Esophagus (tissue), 2 donors: ENCODE data around the gene DLST. TPM values are rescaled to one million over a fixed set of nuclear protein-coding genes. Genes with fewer than 3 reads are reported as not detected.

Source experiments
- H3K27ac ChIP-seq, 2 donors: one replicate each; pipeline ENCODE4 v1.5.1; 2013; ENCODE audit warnings: low read depth in 2 of 2, mild to moderate bottlenecking in 2 of 2, inconsistent platforms in 1 of 2, low read length in 1 of 2, moderate library complexity in 1 of 2
- H3K27me3 ChIP-seq, 2 donors: one replicate each; pipeline ENCODE4 v1.6.1; 2013; ENCODE audit warnings: low read length in 2 of 2, control low read depth in 1 of 2, mild to moderate bottlenecking in 1 of 2; ENCODE audit not compliant: insufficient read depth in 2 of 2, control insufficient read depth in 1 of 2
- H3K36me3 ChIP-seq, 2 donors: one replicate each; pipeline ENCODE4 v1.6.1; 2013; ENCODE audit warnings: low read length in 1 of 2; ENCODE audit not compliant: control insufficient read depth in 2 of 2, insufficient read depth in 2 of 2
- H3K4me1 ChIP-seq, 2 donors: one replicate each; pipeline ENCODE4 v1.6.1; 2013; ENCODE audit warnings: low read length in 1 of 2; ENCODE audit not compliant: control insufficient read depth in 2 of 2, insufficient read depth in 2 of 2
- H3K4me3 ChIP-seq, 2 donors: one replicate each; pipeline ENCODE4 v1.5.1; 2013; ENCODE audit warnings: low read length in 2 of 2, mild to moderate bottlenecking in 2 of 2, low read depth in 1 of 2, moderate library complexity in 1 of 2
- H3K9me3 ChIP-seq, 2 donors: one replicate each; pipeline ENCODE4 v1.6.1; 2013; ENCODE audit warnings: mild to moderate bottlenecking in 2 of 2, low read depth in 1 of 2, low read length in 1 of 2, moderate library complexity in 1 of 2; ENCODE audit not compliant: control insufficient read depth in 2 of 2, insufficient read depth in 1 of 2
- WGBS, 2 donors: extraction: QIAGEN DNeasy Blood & Tissue Kit; methylation state at CpG; one replicate each; pipeline ENCODE4 v1.1.7; 2013; 5-methylcytosine and 5-hydroxymethylcytosine counted together
- polyA plus RNA-seq, 2 donors: library from polyadenylated mRNA; stranded (reverse); fragments of 200-250 nt; gene quantifications; one replicate each; pipeline ENCODE4 v1.2.3, GENCODE V29; 2013
- donor health status: healthy with polysubstance abuse.
- donor health status: Bipolar disorder and iron deficiency.

The DLST gene
- polyA plus RNA-seq, 2 donors = 31.0 to 56.5 TPM

DNA sequence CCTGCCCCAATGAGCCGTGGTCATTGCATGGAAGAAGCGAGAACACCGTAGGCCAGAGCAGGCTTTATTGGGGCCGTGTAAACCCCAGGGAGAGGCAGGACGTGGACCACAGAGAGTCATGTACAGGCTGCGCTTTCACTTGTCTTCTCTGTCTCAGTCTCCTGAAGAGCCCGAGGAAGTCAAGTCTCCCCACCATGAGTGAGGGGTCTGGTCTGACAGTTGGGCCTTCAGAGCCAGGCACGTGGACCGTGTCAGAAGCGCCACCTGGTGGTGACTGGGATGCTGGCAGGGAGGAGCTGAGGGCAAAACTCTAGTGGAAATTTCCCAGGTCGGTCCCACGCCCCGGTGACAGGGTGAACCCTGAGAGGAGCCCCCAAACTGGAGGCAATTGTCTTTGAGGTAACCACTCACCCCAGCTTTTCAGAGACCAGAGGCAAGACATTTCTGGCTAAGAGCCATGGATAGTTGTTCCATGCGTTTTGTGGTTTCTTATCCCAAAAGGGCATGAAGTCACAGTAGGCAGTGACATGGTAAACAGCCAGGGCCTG lies 24.0 kb downstream of the DLST start:
- peak overlapping the region in 1 of 2 donors; percentile 22 for H3K27ac ChIP-seq
- 41 to 43% methylated on average over 14 of the region's 14 CpGs for WGBS, 2 donors

DNA sequence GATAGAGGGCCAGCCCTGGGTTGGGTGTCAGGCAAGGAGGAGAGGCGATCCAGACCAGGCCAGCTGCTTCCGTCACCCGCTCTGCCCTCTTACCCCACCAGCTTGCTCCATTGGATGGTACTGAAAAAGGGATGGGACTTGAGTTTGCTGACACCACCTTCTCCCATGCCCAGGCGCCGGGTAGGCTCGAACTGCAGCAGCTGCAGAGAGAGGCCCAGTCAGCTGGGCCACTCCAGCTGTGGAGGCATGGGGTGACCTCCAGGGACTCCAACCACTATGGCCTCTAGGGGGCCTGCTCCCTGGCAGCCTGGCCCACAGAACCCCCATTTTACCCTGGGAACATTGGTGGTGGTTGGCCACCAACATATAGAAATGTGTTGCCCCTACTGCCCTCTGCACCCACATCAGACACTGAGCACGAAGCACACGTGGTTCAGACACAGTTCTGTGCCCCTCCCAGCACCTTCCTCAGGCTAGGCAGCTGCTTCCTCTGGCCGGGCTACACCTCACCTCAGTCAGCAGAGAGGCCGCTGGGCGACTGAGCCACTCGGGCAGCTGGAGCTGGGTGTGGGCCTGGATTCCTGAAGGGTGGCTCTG lies 25.3 kb downstream of the DLST start:
- Histone ChIP-seq H3K4me1 (peaks cover 7 to 18% of the 10 kb centered on the region in 2 donors), H3K4me3 (no peak overlapping the region), H3K36me3 (peaks cover 11 to 12% of the 10 kb centered on the region in 2 donors), H3K27me3 (no peaks in the 10 kb centered on the region), H3K9me3 (no peaks in the 10 kb centered on the region), H3K27ac (peak overlapping the region in 1 of 2 donors; percentile 26)
- WGBS, 2 donors = 67 to 76% methylated on average over 12 of the region's 12 CpGs

More for the DNA sequence above, 24.0 kb downstream of the DLST start:
- Histone ChIP-seq H3K27me3 (no peaks in the 10 kb centered on the region), H3K4me1 (peaks cover 4 to 8% of the 10 kb centered on the region in 2 donors), H3K9me3 (no peaks in the 10 kb centered on the region), H3K4me3 (no peak overlapping the region), H3K36me3 (peaks cover 18 to 20% of the 10 kb centered on the region in 2 donors)

DNA sequence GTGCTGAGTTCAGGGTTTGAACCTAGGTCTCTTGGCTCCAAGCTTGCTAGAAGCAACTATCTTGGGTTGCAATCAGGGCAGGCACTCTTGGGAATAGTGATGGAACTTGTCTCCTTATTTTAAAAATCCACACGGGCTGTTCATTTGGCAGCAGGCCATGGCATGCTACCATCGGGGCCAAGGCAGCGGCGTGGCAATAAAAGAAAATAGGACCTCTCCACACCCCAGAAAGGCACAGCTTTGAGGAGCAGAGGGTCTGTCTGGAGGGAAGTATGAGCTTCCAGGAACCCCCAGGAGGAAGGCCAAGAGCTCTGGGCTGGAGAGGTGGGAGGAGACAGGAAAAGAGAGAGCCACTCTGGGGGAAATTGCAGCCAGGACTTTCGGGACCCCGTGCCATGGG lies 26.0 kb downstream of the DLST start:
- Histone ChIP-seq H3K27me3 (no peaks in the 10 kb centered on the region), H3K4me3 (no peak overlapping the region), H3K4me1 (peaks cover 10 to 22% of the 10 kb centered on the region in 2 donors), H3K9me3 (no peaks in the 10 kb centered on the region), H3K36me3 (peaks cover 6 to 10% of the 10 kb centered on the region in 2 donors), H3K27ac (peak overlapping the region in 1 of 2 donors; percentile 26)
- 39 to 43% methylated on average over 6 of the region's 6 CpGs for WGBS, 2 donors

GRCh38 chr14:74908861-74909341 lies 27.2 kb downstream of the DLST start:
- Histone ChIP-seq H3K36me3 (peaks cover 0 to 4% of the 10 kb centered on the region in 2 donors), H3K4me1 (peaks cover 10 to 25% of the 10 kb centered on the region in 2 donors), H3K9me3 (no peaks in the 10 kb centered on the region), H3K27me3 (no peaks in the 10 kb centered on the region), H3K27ac (no peak overlapping the region), H3K4me3 (no peak overlapping the region)
- 71 to 75% methylated on average over 9 of the region's 9 CpGs for WGBS, 2 donors

DNA sequence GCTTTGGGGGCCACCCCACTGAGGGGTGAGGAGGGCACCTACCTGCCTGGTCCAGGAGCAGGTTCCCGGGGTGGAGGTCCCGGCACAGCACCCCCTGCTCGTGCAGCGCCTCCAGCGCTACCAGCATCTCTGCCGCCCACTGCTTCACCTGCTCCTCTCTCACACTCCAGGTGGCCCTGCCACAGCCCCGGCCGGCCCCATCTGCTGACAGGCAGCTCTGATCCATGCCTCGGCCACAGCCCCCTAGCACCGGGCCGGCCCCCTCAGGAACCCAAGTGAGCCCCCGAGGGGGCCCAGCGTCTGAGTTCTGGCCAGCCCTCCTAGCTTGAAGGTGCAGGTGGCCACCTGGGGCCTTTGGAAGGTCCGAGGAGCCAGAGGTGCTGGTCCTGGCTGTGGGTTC lies 27.8 kb downstream of the DLST start:
- Histone ChIP-seq H3K36me3 (peaks cover 0 to 4% of the 10 kb centered on the region in 2 donors), H3K4me3 (no peak overlapping the region), H3K4me1 (peaks cover 10 to 25% of the 10 kb centered on the region in 2 donors), H3K27me3 (no peaks in the 10 kb centered on the region), H3K9me3 (no peaks in the 10 kb centered on the region), H3K27ac (no peak overlapping the region)
- WGBS, 2 donors = 91 to 94% methylated on average over 14 of the region's 14 CpGs

GRCh38 chr14:74909911-74910310 lies 28.2 kb downstream of the DLST start:
- Histone ChIP-seq H3K27me3 (no peaks in the 10 kb centered on the region), H3K27ac (no peak overlapping the region), H3K4me3 (no peak overlapping the region), H3K9me3 (no peaks in the 10 kb centered on the region), H3K36me3 (peaks cover 0 to 4% of the 10 kb centered on the region in 2 donors), H3K4me1 (peaks cover 10 to 25% of the 10 kb centered on the region in 2 donors)
- 89 to 90% methylated on average over 10 of the region's 10 CpGs for WGBS, 2 donors

- Histone ChIP-seq H3K4me3 (no peak overlapping the region), H3K4me1 (peaks cover 10 to 25% of the 10 kb centered on the region in 2 donors), H3K27ac (peak overlapping the region in 1 of 2 donors; percentile 42), H3K27me3 (no peaks in the 10 kb centered on the region), H3K9me3 (no peaks in the 10 kb centered on the region), H3K36me3 (peaks cover 0 to under 1% of the 10 kb centered on the region in 2 donors)
- WGBS, 2 donors = 62 to 68% methylated on average over 9 to 10 of the region's 10 CpGs
Observed at GRCh38 chr14:74910556-74910955, 28.8 kb downstream of the DLST start.

DNA sequence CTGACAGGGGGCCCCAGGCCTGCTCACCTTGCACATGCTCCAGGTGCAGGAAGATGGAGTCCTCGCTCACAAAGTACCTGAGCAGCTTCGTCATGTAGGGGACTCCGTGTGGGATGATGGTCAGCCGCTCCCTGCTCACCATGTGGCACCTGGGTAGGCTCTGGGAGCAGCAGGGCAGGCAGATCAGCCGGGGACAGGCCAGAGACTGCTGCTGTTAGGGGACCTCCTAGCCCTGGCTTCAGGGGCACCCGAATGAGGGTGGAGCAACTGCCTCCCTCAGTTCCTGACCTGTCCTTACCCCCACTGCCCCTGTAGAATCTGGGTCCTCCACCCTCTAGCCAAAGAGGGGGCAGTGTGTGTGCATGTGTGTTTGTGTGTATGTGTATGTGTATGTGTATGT lies 29.5 kb downstream of the DLST start:
- Histone ChIP-seq H3K36me3 (no peaks in the 10 kb centered on the region), H3K4me3 (no peak overlapping the region), H3K27me3 (no peaks in the 10 kb centered on the region), H3K27ac (peak overlapping the region in 1 of 2 donors; percentile 24), H3K9me3 (no peaks in the 10 kb centered on the region), H3K4me1 (peaks cover 10 to 25% of the 10 kb centered on the region in 2 donors)
- 87 to 92% methylated on average over 6 of the region's 6 CpGs for WGBS, 2 donors

DNA sequence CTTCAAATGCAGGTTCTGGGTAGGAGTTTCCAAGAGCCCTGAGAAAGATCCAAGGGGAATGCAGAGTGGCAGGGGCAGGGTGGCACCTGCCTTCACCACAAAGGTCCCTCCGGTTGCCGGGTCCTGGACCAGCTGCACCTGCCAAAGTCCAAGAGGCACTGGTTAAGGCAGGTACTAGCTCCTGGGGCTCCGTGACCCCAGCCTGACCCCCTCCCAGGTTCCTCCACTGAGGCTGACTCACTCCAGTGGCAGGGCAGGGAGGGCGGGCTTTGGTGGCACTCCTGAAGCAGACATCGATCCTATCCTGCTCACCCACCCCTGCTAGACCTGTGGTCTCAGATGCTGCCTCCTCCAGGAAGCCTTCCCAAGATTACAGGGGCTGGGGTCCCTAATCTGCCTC lies 30.0 kb downstream of the DLST start:
- 56 to 61% methylated on average over 5 of the region's 5 CpGs for WGBS, 2 donors
- Histone ChIP-seq H3K9me3 (no peaks in the 10 kb centered on the region), H3K4me1 (peaks cover 10 to 25% of the 10 kb centered on the region in 2 donors), H3K27me3 (no peaks in the 10 kb centered on the region), H3K36me3 (no peaks in the 10 kb centered on the region), H3K27ac (peak overlapping the region in 1 of 2 donors; percentile 24), H3K4me3 (no peak overlapping the region)

DNA sequence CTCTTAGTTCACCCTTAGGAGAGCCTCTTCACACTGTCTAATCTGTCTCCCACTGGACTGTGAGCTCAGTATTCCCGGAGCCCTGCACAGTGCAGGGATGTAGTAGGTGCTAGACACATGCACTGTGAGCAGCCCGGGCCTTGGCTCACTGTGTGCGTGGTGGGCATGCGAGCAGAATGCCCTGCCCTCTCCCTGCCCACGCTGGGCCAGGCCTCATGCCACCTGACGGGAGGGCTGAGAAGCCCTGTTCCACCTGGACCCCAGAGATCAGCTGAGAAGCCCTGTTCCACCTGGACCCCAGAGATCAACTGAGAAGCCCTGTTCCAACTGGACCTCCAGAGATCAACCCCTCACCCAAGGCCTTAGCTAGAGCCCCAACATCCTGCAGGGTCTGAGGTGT lies 30.4 kb downstream of the DLST start:
- H3K27me3 ChIP-seq = no peaks in the 10 kb centered on the region
- H3K4me1 ChIP-seq = peaks cover 8 to 26% of the 10 kb centered on the region in 2 donors
- H3K9me3 ChIP-seq = no peaks in the 10 kb centered on the region
- no peak overlapping the region for H3K27ac ChIP-seq
- no peak overlapping the region for H3K4me3 ChIP-seq
- 83 to 89% methylated on average over 6 of the region's 6 CpGs for WGBS, 2 donors
- no peaks in the 10 kb centered on the region for H3K36me3 ChIP-seq
